Measurements from ENCODE around the gene CA10. TPM values are rescaled to one million over a fixed set of nuclear protein-coding genes. Genes with fewer than 3 reads are reported as not detected.

CA10 gene
- total RNA-seq, 1 donor from 2014 or later: not detected

DNA sequence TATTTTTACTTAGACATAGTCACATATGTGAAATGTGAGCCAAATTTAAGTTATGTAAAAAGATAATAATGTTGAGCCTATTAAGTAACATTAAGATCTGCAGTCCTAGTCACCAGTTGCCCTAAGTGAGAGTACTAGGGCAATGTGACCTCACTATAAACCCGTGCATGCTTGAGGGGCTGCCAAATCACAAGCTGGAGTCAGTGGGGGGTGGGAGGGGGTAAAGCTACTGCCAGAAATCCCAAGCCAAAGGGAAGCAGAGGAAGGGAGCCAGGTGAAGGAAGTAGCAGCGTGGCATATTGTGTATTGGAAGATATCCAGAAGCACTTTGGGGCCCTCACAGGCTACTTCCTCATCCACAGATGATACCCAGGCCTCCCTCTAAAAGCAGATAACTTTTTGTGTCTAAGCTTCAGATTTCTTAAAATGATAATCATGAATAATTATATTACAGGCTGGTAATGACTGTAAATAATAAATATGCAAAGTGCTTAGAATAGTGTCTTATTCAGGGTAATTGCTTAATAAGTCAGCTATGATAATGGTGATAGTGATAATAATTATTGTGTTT is 134.1 kb downstream of the CA10 start:
- no peaks in the 10 kb centered on the region for H3K36me3 Mint-ChIP-seq (ENCODE audit: unreplicated experiment)
- H3K27me3 Mint-ChIP-seq (ENCODE audit: unreplicated experiment): no peaks in the 10 kb centered on the region
- no peak for TF ChIP-seq CTCF (IDR thresholded peaks at IDR 0.05)
- peaks cover 7% of the 10 kb centered on the region for H3K9me3 Mint-ChIP-seq (ENCODE audit: unreplicated experiment)
- no peak for DNase-seq (ENCODE audit: extremely low spot score, unreplicated experiment)
- no peak overlapping the region for H3K4me3 Mint-ChIP-seq (ENCODE audit: unreplicated experiment)
- peaks cover 33% of the 10 kb centered on the region for H3K4me1 Mint-ChIP-seq (ENCODE audit: unreplicated experiment)
- no peak overlapping the region for H3K27ac Mint-ChIP-seq (ENCODE audit: unreplicated experiment)

DNA sequence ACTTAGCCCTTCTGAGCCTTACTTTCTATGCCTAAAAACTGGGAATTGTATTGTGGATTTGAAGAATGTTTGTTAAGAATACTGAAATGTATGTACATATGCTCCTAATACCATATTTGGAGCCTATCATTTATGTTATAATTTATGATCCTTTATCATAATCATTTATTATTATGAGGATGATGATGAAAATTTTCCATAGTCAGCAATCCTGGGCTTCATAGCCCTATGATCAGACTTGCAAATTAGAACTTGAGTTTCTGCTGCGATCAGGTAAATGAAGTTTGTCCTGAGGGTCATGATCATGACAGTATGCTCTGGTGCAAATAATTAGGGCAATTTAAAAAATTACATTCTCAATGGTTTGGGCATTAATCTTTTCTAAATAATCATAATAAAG is 147.4 kb downstream of the CA10 start:
- H3K4me3 Mint-ChIP-seq (ENCODE audit: unreplicated experiment): no peak overlapping the region
- H3K27me3 Mint-ChIP-seq (ENCODE audit: unreplicated experiment): peaks cover 15% of the 10 kb centered on the region
- H3K9me3 Mint-ChIP-seq (ENCODE audit: unreplicated experiment): no peaks in the 10 kb centered on the region
- no peak for TF ChIP-seq CTCF (IDR thresholded peaks at IDR 0.05)
- H3K36me3 Mint-ChIP-seq (ENCODE audit: unreplicated experiment): no peaks in the 10 kb centered on the region
- no peaks in the 10 kb centered on the region for H3K4me1 Mint-ChIP-seq (ENCODE audit: unreplicated experiment)
- no peak overlapping the region for H3K27ac Mint-ChIP-seq (ENCODE audit: unreplicated experiment)
- no peak for DNase-seq (ENCODE audit: extremely low spot score, unreplicated experiment)

GRCh38 chr17:51999654-52000053 is 158.9 kb downstream of the CA10 start:
- peaks cover 4% of the 10 kb centered on the region for H3K9me3 Mint-ChIP-seq (ENCODE audit: unreplicated experiment)
- H3K27ac Mint-ChIP-seq (ENCODE audit: unreplicated experiment): no peak overlapping the region
- no peaks in the 10 kb centered on the region for H3K4me1 Mint-ChIP-seq (ENCODE audit: unreplicated experiment)
- H3K4me3 Mint-ChIP-seq (ENCODE audit: unreplicated experiment): no peak overlapping the region
- no peaks in the 10 kb centered on the region for H3K27me3 Mint-ChIP-seq (ENCODE audit: unreplicated experiment)
- TF ChIP-seq CTCF (IDR thresholded peaks at IDR 0.05): no peak
- no peaks in the 10 kb centered on the region for H3K36me3 Mint-ChIP-seq (ENCODE audit: unreplicated experiment)
- DNase-seq (ENCODE audit: extremely low spot score, unreplicated experiment): no peak

DNA sequence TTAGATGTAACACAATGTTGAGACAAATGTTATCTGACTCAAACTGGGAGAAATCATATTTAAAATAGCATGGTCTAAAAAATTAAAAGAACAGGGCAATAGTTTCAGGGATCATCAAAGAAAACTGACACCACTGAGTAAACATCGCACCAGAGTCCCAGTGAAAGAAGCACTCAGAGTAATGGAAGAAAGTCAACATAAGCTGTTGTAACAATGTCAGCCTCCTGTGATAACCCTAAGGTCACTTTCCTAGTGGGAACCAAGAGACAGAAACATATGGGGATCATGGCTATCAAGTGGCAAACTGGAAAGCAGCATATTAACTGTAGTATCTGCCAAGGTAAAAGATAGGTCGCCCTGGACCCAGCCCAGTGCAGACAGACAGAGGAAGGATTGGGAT is 160.8 kb downstream of the CA10 start:
- Mint-ChIP-seq H3K27me3 (ENCODE audit: unreplicated experiment) (no peaks in the 10 kb centered on the region), H3K36me3 (ENCODE audit: unreplicated experiment) (no peaks in the 10 kb centered on the region), H3K4me3 (ENCODE audit: unreplicated experiment) (no peak overlapping the region), H3K27ac (ENCODE audit: unreplicated experiment) (no peak overlapping the region), H3K9me3 (ENCODE audit: unreplicated experiment) (peaks cover 4% of the 10 kb centered on the region), H3K4me1 (ENCODE audit: unreplicated experiment) (no peaks in the 10 kb centered on the region)
- no peak for DNase-seq (ENCODE audit: extremely low spot score, unreplicated experiment)
- no peak for TF ChIP-seq CTCF (IDR thresholded peaks at IDR 0.05)

- H3K27me3 Mint-ChIP-seq (ENCODE audit: unreplicated experiment): no peaks in the 10 kb centered on the region
- no peak for TF ChIP-seq CTCF (IDR thresholded peaks at IDR 0.05)
- H3K4me3 Mint-ChIP-seq (ENCODE audit: unreplicated experiment): no peak overlapping the region
- H3K4me1 Mint-ChIP-seq (ENCODE audit: unreplicated experiment): no peaks in the 10 kb centered on the region
- no peak for DNase-seq (ENCODE audit: extremely low spot score, unreplicated experiment)
- no peak overlapping the region for H3K27ac Mint-ChIP-seq (ENCODE audit: unreplicated experiment)
- peaks cover 4% of the 10 kb centered on the region for H3K9me3 Mint-ChIP-seq (ENCODE audit: unreplicated experiment)
- no peaks in the 10 kb centered on the region for H3K36me3 Mint-ChIP-seq (ENCODE audit: unreplicated experiment)
Measured at GRCh38 chr17:51995797-51996403, 162.6 kb downstream of the CA10 start.

Measured in osteocyte (in vitro differentiated cells).